GM15510 (cell line): ENCODE data around the gene WNT10A.

Experiments
- POLR2A ChIP-seq: IDR thresholded peaks from 3 replicates; pipeline ENCODE4 v1.6.1; 2011; ENCODE audit warnings: borderline replicate concordance; ENCODE audit not compliant: insufficient read length; ENCODE audit errors: extremely low read depth

The WNT10A gene

DNA sequence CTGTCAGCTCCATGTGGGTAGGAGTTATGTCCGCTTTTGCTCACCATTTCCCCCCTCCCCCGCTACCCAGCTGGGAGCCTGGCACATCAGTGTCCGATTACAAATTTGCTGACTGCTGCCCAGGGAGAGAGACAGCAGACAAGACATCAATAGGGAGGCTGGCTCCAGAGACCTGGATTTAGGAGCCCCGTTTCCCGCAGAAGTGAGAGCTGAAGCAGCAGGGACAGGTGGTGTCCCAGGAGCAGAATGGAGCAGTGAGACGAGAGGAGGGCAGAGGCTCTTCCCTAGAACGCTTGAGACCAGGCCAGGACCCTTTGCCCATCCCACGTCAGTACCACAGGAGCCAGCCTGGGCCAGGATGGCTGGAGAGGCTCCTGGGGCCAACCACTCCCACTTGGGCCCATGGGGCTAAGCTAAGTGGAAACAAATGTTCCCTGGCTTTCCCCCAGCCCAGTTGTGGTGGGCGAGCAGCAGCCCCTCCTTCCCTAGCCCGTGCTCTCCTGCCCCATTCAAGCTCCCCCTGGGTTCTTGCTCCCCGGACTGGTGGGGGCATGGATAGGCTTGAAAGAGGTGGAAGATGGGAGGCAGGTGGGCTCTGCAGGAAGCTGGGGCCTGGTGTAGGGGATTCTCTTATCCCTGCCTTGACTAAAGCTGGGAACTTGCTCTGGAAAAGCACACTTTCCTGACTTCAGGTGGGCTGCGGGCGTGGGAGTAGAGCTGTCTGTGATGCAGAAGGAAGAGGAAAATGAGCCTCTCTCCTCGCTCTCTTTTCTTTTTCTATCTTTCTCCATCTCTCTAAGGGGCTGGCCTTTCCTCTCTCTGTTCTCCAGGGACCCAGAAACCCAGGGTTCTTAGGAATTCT, 25.1 kb upstream of the WNT10A start:
- no peak for TF ChIP-seq POLR2A

- no peak for TF ChIP-seq POLR2A
Observed at GRCh38 chr2:218856167-218856895, 24.3 kb upstream of the WNT10A start.

DNA sequence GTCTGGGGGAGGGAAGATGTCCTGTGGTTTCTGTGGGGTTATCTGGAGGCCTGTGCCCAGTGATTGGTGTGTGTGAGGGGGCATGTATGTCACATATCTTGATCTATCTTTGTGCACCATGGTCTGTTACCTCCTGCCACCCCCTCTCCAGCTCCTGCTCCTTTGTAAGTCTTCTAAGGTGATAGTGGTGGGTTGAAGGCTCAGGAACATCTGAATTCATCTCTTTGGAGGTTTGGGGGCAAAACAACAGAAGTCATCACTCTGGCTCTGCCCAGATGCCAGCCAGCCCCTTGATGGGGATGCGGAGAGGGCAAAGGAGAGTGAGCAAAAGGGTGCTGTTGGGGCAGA, 23.8 kb upstream of the WNT10A start:
- TF ChIP-seq POLR2A = no peak

DNA sequence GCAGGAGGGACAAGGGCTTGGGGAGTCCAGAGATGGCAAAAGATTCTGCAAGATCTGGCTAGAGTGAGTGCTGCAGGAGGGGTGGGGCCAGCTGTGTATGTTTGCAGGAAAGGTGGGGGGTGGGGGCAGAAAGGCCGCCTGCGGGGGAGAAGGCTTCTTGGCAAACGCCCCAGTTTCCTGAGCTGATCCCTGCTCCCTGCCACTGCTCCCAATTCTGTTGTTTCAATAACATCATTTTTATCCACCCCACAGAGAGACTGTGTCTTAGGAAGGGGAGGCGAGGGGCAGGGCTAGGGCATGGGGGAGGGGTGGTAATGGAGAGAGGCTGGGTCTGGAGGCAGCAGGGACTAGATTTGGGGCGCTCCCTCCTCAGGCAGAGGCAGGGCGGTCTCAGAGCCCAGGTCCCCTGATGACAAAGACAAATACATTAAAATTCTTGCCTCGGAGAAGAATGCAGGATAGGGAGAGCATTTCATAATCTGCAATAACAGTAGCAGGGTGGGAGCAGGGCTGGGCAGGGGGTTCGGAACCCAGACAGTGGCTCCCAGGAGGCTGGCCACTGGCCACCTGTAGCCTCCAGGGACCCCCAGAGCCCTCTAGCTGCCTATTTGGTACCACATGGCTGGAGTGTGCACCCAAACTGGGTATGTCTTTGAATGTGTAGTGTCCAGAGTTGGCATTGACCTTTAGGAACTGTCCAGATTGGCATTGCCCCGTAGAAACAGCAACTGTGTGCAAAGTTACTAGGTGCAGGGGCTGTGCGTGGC, 23.1 kb upstream of the WNT10A start:
- no peak for TF ChIP-seq POLR2A

GRCh38 chr2:218858138-218858445, 22.6 kb upstream of the WNT10A start:
- no peak for TF ChIP-seq POLR2A

GRCh38 chr2:218858671-218859555, 21.7 kb upstream of the WNT10A start:
- TF ChIP-seq POLR2A = no peak

GRCh38 chr2:218859556-218859987, 21.1 kb upstream of the WNT10A start, which contains the start of gene WNT6:
Gene WNT6 (plus strand): TSS chr2:218859805. CDS start chr2:218860038, 233 bp downstream.
- no peak for TF ChIP-seq POLR2A

DNA sequence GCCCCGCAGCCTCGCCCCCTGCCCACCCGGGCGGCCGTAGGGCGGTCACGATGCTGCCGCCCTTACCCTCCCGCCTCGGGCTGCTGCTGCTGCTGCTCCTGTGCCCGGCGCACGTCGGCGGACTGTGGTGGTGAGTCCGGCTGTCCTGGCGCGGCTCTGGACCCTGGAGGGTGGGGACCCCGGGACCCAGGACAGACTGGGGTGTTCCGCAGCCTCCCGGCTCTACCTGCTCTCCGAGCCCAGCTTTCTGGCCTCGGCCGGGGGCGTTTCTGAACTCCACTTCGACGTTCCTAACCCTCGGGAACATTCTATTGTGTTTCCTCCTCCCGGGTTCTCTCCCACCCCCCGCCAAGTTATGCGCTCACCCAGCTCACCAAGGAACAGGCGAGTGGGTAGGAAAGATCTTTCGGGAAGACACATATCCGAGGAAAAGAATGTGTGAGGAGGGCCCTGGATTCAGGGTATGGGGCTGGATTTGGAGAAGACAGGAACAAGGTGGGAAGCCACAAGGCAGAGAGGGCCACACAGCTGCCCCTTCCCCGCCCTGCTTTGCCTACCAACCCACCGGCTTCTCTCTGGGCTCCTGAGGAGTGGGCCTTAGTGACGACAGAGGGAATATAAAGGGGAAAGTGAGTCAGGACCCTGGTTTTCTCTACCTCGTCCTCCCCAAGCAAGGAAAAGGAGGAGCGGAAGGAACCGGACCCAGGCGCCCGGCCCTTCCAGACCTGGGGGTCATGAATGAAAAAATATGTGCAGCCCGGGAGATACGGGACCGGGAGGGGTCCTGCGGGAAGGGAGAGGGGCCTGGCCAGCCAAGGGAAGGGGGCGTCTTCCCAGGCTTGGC, 20.4 kb upstream of the WNT10A start:
- TF ChIP-seq POLR2A = no peak

DNA sequence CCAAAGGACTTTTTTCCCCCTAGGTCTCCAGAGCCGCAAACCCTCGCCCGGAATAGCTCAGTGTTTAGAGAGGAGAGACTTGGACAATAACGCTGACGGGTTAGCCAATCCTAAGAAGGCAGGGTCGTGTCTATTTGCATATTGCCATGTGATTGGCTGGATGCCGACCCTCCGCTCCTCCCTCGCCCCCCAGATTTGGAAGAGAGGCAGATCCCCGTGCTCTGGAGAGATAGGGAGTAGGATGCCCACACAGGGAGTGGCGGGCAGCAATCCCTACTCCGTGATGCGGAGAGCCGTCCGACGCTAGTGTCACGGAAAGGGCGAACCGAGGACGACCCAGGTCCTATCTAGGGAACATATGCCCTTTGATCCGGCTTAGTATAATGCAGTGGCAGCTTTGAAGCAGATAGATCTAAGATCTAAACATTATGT, 19.7 kb upstream of the WNT10A start:
- no peak for TF ChIP-seq POLR2A

- TF ChIP-seq POLR2A = no peak
Observed at GRCh38 chr2:218861645-218862318, 18.9 kb upstream of the WNT10A start.

- no peak for TF ChIP-seq POLR2A
Observed at GRCh38 chr2:218863021-218863520, 17.6 kb upstream of the WNT10A start.

DNA sequence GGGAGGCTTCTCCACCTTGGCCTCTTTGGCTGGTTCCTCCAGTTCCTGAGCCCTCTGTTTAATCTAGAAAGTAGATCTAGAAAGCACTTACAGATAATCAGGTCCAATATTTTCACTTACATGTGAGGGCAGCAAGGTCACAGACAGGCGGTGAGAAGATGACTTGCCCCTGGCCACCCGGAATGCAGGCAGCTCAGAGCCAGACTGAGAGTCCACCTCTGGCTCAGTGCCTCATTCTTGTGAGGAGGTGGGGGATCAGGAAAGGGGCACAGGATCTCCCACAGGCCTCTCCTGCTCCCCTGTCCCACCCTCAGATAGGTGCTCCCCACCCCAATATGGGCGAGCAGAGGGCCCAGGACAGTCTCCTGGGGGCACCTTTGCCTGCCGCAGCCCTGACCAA, 15.3 kb upstream of the WNT10A start:
- no peak for TF ChIP-seq POLR2A

GRCh38 chr2:218865999-218866398, 14.7 kb upstream of the WNT10A start:
- no peak for TF ChIP-seq POLR2A
